Ishikawa (cell line): ENCODE measurements around the gene IFI44.

Experiments used
- CEBPB ChIP-seq: IDR thresholded peaks from 2 replicates; pipeline ENCODE4 v1.6.1; 2012
- CREB1 ChIP-seq: IDR thresholded peaks from 2 replicates; pipeline ENCODE4 v1.6.1; 2012; ENCODE audit warnings: low read depth
- EGR1 ChIP-seq: IDR thresholded peaks from 2 replicates; pipeline ENCODE4 v1.6.1; 2012
- EP300 ChIP-seq: IDR thresholded peaks from 2 replicates; pipeline ENCODE4 v1.6.1; 2012; ENCODE audit warnings: borderline replicate concordance
- NFIC ChIP-seq: IDR thresholded peaks from 2 replicates; pipeline ENCODE4 v1.6.1; 2012
- RAD21 ChIP-seq: IDR thresholded peaks from 2 replicates; pipeline ENCODE4 v1.6.1; 2012; ENCODE audit warnings: low read depth
- TAF1 ChIP-seq: IDR thresholded peaks from 2 replicates; pipeline ENCODE4 v1.6.1; 2012; ENCODE audit warnings: low read depth, mild to moderate bottlenecking
- TCF12 ChIP-seq: IDR thresholded peaks from 2 replicates; pipeline ENCODE4 v1.6.1; 2012; ENCODE audit warnings: low read depth
- YY1 ChIP-seq: IDR thresholded peaks from 2 replicates; pipeline ENCODE4 v1.6.1; 2012; ENCODE audit warnings: low read depth
- ZBTB7A ChIP-seq: IDR thresholded peaks from 2 replicates; pipeline ENCODE4 v1.6.1; 2012; ENCODE audit warnings: low read depth
- TF ChIP-seq, protein P1 (sequence below): IDR thresholded peaks from 2 replicates; pipeline ENCODE4 v1.6.1; 2012; ENCODE audit warnings: low read depth, mild to moderate bottlenecking
- TF ChIP-seq, protein P2 (sequence below): IDR thresholded peaks from 2 replicates; pipeline ENCODE4 v1.6.1; 2012

DNA sequence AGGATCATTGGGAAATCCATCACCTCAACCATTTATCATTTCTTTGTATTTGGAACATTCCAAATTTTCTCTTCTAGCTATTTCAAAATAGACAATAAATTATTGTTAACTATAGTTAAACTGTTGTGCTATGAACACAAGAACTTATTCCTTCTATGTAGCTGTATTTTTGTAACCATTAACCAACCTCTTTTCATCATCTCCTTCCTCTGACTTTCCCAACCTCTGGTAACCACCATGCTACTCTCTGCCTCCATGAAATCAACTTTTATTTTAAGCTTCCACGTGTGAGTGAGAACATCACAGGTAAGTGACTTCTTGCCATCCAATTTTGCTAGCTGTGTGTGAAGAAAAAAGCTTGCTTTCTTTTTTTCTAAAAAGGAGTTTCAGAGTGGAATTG, 29.0 kb upstream of the IFI44 start:
- TF ChIP-seq TCF12 (no peak), CEBPB (no peak), ZBTB7A (no peak), TAF1 (no peak), NFIC (no peak), EP300 (no peak), YY1 (no peak), EGR1 (no peak), CREB1 (no peak), RAD21 (no peak)
- TF ChIP-seq, protein P1, sequence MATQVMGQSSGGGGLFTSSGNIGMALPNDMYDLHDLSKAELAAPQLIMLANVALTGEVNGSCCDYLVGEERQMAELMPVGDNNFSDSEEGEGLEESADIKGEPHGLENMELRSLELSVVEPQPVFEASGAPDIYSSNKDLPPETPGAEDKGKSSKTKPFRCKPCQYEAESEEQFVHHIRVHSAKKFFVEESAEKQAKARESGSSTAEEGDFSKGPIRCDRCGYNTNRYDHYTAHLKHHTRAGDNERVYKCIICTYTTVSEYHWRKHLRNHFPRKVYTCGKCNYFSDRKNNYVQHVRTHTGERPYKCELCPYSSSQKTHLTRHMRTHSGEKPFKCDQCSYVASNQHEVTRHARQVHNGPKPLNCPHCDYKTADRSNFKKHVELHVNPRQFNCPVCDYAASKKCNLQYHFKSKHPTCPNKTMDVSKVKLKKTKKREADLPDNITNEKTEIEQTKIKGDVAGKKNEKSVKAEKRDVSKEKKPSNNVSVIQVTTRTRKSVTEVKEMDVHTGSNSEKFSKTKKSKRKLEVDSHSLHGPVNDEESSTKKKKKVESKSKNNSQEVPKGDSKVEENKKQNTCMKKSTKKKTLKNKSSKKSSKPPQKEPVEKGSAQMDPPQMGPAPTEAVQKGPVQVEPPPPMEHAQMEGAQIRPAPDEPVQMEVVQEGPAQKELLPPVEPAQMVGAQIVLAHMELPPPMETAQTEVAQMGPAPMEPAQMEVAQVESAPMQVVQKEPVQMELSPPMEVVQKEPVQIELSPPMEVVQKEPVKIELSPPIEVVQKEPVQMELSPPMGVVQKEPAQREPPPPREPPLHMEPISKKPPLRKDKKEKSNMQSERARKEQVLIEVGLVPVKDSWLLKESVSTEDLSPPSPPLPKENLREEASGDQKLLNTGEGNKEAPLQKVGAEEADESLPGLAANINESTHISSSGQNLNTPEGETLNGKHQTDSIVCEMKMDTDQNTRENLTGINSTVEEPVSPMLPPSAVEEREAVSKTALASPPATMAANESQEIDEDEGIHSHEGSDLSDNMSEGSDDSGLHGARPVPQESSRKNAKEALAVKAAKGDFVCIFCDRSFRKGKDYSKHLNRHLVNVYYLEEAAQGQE = no peak
- TF ChIP-seq, protein P2, sequence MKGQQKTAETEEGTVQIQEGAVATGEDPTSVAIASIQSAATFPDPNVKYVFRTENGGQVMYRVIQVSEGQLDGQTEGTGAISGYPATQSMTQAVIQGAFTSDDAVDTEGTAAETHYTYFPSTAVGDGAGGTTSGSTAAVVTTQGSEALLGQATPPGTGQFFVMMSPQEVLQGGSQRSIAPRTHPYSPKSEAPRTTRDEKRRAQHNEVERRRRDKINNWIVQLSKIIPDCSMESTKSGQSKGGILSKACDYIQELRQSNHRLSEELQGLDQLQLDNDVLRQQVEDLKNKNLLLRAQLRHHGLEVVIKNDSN = no peak
